ENCODE results near the gene CIAPIN1.

CIAPIN1 gene

DNA sequence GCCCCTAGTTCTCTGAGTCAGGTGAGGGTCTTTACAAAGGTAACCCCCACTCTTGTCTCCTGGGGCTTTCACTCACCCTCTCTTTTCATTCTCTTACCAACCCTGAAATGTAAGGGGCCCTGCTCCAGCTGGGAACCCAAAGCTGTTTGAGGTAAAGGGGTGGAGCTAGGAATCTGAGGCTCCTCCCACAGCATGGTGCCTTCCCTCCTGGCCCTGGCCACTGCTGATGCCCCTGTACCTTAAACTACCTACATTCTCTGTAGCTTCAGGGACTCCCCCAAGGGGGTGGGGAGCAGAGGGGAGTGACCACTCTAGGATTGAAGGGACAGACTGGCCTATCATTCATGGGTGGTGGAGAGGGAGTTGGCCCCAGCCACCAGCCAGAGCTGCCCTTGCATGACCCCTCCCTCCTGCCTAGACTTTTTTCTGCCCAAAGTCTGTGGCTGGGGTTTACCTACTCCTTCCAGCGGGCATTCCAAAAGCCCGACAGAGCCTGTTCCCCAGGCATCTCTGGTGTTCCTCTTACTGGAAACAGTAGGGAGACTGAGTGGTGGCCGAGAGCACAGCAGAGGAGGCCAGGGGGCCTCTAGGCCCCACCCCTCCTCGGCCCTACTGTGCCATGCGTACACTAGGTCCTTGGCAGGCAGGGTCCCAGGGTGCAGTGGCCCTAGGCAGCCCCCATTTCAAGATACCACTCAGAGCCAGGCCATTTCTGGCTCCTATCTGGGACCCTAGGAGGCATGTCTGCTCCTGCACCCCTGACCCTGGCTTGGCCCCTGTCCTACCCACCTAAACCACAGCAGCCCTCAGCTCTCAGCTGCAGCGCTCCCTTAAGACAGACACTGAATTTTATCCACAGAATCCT is 29.6 kb upstream of the CIAPIN1 start:
- DNase-seq (ENCODE audit: low spot score) = no peak

DNA sequence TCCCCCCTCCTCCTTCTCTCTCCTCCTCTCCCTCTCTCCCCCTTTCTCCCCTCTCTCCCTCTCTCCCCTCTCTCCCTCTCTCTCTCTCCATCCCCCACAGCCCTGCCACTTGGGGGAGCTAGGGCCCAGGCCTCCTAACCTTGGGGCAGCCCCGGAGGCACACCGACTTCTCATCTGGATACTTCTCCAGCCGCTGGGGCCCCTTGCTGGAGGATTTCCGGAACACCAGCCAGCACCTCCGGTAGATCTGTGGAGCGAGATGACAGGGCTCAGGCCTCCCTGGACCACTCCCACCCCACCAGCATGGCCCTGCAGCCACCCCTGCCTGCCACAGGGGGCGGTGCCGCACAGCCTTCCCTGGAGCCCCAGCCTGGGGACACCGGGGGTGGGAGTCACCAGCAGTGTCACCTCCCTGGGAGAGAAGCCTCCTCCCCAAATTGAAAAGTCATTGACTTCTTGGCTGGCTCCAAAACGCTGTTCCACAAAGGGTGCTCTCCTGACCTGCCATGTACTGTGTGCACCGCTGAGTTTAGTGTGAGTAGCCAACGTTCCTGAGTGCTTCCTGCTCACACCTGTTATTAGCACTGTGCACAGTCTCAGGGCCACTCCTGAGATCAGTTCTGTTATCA is 28.6 kb upstream of the CIAPIN1 start:
- DNase-seq (ENCODE audit: low spot score) = no peak

DNA sequence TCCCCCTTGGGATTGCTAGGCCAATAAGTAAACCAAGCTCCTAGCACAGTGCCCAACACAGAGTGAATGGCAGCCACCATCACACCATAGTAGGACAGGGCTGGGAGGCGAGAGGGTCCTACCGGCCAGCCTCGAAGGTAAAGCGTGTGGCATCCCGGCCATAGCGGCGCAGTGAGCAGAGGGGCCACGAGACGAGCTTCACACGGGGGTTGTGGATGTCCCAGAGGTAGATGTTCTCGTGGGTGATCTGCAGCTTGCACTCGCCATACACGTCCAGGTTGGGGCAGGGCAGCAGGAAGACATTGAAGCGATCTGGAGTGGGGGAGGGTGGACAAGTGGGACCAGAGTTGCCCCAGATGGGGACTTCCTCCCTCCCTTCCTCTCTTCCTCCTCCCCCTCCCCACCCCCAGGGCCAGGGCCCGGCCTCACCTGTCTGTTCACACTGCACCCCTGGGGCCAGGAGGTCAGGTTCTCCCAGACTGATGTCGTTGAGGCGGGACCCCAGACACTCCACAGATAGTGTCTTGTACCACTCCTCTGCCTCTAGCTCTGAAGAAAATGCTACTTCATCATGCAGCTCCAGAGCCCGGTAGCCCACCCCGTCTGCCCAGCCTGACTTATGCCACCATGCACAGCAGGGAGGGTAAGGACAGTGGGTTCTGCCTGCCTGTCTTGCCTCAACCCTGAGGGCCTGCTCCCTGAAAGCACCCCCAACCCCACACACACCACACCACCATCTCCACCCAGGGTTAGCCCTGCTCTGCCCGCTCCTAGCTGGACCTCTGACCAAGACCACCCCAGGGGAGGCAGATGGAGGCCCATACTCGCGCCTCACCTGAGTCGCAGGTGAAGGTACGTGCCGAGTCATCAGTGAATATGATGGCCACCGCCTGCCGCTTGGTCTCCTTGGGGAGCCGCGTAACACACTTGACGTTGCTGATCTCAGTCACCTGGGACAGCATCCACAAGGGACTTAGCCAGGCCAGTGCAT is 27.8 kb upstream of the CIAPIN1 start:
- no peak for DNase-seq (ENCODE audit: low spot score)

GRCh38 chr16:57473906-57474305 is 26.7 kb upstream of the CIAPIN1 start:
- DNase-seq (ENCODE audit: low spot score) = no peak

GRCh38 chr16:57473176-57473840 is 26.1 kb upstream of the CIAPIN1 start:
- DNase-seq (ENCODE audit: low spot score) = no peak

DNA sequence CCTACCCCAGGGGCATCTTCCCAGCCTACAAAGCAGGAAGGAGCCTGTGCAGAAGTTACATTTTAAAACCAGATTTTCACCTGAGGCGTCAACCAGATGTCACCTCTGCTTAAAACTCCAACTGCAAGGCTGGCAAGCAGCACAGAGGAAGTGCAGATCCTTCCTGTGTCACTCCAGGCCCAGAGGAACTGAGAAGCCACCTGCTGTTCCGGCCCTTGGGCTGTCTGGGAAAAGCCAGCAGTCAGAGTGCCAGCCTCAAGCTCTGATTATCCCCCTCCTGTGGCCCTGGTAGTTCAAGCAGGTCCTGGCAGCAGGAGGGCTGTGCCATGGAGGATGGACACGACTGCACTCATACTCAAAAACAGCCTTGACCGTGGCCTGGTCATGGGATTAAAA is 25.5 kb upstream of the CIAPIN1 start:
- no peak for DNase-seq (ENCODE audit: low spot score)

DNA sequence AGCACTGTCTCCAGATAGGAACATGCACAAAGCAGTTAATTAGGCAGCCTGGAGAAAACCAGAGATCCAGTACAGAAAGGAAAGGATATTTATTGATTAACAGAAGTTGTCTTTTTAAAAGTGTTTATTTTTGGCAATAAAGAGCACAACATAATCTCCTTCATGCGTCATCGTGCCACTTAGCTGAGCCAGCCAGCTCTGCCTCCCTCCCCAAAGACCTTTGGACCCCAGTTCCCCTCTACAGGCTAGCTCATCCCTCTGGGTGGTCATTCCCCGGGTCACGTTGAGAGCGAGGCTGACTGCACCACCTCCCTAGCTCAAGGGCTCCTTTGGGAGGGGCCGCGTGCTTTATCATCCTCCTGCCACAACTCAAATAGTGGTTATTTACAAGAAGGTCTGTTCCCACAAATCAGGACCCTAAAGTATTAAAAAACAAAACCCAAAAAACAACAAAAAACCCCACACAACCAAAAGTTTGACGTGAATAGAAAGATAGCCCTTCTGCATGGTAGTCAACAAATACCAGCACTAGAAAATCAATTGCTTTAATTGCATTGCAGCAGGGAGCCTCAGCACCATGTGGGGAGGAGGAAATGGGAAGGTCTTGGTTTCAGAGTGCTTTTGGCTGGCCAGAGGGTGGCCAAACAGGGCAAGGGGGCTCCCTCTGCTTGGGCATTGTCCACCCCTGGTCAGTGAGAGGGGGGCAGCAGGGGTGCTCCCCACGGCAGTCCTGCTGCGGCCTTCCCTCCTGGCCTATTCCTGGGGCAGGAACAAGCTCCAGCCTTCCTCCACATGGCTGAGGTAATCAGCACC is 24.9 kb upstream of the CIAPIN1 start:
- no peak for DNase-seq (ENCODE audit: low spot score)

DNA sequence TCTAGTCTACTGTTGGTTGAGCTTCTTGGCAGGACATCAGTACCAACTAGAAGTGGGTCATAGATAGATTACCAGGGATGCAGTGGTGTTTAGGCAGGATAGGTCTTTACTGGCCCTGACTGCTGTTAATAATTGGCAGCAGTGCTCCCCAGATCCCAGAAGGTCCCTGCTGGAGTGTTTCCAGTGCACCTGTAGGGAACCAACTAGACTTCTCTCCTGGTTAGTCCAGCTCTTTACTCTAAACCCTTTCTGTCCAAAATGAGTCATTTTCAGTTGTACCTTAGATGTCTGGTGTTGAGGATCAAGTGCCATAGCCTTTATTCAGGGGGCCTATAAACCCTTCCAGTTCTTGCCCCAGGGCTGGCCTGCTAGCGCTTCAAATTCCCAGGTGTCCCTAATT is 24.0 kb upstream of the CIAPIN1 start:
- no peak for DNase-seq (ENCODE audit: low spot score)

DNA sequence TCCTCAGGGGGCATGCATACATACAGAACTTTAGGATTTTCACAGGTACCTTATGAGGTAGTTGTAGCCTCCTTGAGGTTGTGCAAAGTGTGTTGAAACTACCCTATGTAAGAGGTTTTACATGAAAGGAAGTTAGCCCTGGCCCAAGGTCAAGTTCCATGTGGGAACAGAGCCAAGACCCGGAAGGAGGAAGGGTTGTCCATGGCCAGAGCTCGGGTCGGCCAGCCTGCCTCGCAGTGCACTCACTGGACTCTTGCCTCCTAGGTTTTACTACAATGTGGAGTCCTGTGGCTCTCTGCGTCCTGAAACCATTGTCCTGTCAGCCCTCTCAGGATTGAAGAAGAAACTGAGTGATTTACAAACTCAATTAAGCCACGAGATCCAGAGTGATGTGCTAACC is 23.5 kb upstream of the CIAPIN1 start:
- DNase-seq (ENCODE audit: low spot score) = no peak

DNA sequence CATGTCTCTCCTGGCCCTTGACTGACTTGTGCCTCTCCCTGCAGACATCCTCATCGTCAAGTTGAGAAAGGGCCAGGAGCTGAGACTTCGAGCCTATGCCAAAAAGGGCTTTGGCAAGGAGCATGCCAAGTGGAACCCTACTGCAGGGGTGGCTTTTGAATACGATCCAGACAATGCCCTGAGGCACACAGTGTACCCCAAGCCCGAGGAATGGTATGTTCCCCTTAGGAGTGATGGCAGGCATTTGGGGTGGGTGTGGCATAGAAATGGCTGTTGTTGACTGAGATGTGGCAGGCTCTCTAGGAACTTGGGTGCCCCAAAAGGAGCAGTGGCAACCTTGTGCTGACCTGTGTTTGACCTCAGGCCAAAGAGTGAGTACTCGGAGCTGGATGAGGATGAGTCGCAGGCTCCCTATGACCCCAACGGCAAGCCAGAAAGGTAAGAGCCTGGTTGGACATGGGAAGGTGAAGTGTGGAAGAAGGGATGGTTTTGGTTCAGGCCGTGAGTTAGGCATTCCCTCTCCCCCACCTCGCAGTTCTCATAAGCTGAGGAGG is 22.8 kb upstream of the CIAPIN1 start:
- DNase-seq (ENCODE audit: low spot score) = no peak

DNA sequence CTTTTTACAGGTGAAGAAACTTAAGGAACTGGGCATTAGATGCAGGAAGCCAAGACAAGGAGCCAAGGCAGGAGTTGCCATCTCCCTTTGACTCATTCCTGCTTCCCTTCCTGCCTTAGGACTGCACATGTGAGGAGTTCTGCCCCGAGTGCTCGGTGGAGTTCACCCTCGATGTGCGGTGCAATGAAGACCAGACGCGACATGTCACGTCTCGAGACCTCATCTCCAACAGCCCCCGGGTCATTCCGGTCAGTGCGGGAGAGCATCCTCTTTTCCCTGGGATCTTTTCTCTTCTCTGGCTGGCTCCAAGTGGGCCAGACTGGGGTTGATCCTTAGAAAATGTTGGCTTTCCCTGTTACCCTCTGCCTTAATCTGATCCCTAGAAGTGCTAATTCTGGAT is 21.9 kb upstream of the CIAPIN1 start:
- DNase-seq (ENCODE audit: low spot score) = no peak

DNA sequence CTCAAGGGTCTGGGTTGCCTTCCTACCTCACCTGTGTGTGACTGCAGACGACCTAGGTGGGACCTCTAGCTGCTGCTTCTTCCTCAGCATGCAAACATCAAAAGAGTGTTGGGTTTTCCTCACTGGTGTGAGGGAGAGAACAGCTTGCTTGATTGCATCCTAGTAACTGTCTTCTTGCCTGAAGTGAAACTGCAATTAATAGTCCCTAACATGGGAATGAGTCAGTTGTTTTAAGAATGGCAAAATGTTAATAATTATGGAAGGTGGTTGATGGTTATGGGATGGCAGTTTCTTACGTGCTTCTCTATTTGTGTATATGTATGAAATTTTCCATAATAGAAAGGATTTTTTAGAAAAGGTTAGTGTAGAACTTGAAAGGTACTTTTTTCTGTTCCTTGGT is 21.2 kb upstream of the CIAPIN1 start:
- DNase-seq (ENCODE audit: low spot score) = no peak

DNA sequence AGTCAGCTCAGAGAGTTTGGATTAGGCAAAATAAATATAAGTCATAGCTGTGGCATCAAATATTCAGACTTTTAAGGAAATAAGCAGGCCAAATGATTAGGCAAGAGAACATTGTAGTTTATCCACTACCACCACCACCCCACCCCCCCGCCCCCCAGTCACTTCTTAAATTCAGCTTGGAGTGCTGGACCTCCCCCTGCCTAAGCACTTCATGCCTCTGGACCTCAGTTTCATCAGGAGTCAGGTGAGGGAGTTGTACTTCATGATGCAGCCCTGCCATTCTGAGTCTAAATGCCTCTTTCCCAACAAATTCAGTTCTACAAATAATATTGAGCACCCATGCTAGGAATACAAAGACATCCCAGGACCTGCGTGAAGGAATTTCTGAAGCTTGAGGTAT is 17.3 kb upstream of the CIAPIN1 start:
- no peak for DNase-seq (ENCODE audit: low spot score)

GRCh38 chr16:57462978-57463362 is 15.8 kb upstream of the CIAPIN1 start:
- DNase-seq (ENCODE audit: low spot score) = no peak

- peak; percentile 77 for DNase-seq (ENCODE audit: low spot score)
Observed at GRCh38 chr16:57462209-57462977, 15.2 kb upstream of the CIAPIN1 start, which contains the start of gene POLR2C. POLR2C (plus strand) TSS chr16:57462679; CDS start chr16:57462725, 46 bp downstream.

- no peak for DNase-seq (ENCODE audit: low spot score)
Observed at GRCh38 chr16:57452021-57452420, 4.8 kb upstream of the CIAPIN1 start.

DNA sequence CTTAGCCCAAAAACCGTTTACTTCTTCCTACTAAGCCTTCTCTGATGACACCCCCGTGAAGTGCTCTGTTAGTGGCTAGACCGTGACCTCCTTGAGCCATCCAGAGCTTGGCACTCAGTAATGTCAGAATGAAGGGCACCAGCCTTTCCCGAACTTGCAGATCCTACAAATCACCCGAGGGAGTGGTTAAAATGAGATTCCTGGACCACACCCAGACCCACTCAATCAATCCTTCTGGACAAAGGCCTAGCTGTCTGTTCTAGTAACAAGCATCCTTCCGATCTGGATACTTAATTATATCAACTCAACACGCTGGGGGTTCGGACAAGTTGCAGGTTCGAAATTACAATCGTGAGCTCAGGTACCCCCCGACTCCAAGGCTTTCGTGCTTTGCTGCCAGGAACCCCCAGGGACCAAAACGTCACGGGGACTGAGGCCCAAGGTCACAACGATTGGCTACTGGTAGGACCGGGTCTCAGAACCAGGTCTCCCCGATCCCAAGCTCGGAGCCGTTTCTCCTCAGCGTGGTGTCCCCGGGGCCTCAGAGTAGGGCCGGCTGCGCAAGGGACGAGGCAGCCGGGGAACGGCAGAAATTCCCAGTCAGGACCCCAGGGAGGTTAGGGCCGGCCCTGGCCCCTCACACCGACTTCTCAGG is 527 bp downstream of the CIAPIN1 start:
- no peak for DNase-seq (ENCODE audit: low spot score)

- DNase-seq (ENCODE audit: low spot score) = no peak
Observed at GRCh38 chr16:57445510-57445909, 1.7 kb downstream of the CIAPIN1 start.

- no peak for DNase-seq (ENCODE audit: low spot score)
Observed at GRCh38 chr16:57444711-57445110, 2.5 kb downstream of the CIAPIN1 start.
